Neural crest cell (in vitro differentiated cells): Measurements from ENCODE around the gene TICAM2. TPM values are rescaled to one million over a fixed set of nuclear protein-coding genes. Genes with fewer than 3 reads are reported as not detected.

Source experiments
- DNase-seq: peaks from one replicate; pipeline ENCODE4 v3.0.0; 2021; ENCODE audit warnings: low read depth, mixed read lengths, low spot score
- H3K27ac Mint-ChIP-seq: one replicate; pipeline ENCODE4 v1.8.0; 2021; ENCODE audit warnings: mild to moderate bottlenecking, mixed read lengths; ENCODE audit not compliant: unreplicated experiment
- H3K27me3 Mint-ChIP-seq: 2 replicates; pipeline ENCODE4 v1.8.0; 2021; ENCODE audit warnings: low read depth, mild to moderate bottlenecking, mixed read lengths
- H3K36me3 Mint-ChIP-seq: 2 replicates; pipeline ENCODE4 v1.8.0; 2021; ENCODE audit warnings: low read depth, mild to moderate bottlenecking, mixed read lengths
- H3K4me1 Mint-ChIP-seq: 2 replicates; pipeline ENCODE4 v1.8.0; 2021; ENCODE audit warnings: mixed read lengths
- H3K4me3 Mint-ChIP-seq: one replicate; pipeline ENCODE4 v1.8.0; 2021; ENCODE audit warnings: mild to moderate bottlenecking, mixed read lengths
- H3K9me3 Mint-ChIP-seq: 2 replicates; pipeline ENCODE4 v1.8.0; 2021; ENCODE audit warnings: mixed read lengths
- CTCF ChIP-seq: fragments of 200-600 bp; sonication (generic); conservative IDR thresholded peaks from 2 replicates; pipeline ENCODE4 v1.5.0; 2021; ENCODE audit warnings: antibody characterized with exemption, mild to moderate bottlenecking
- total RNA-seq: library from RNA; stranded (reverse); gene quantifications from 2 replicates; pipeline ENCODE4 v1.2.1, GENCODE V29; 2021

TICAM2 gene
- total RNA-seq, 1 donor from 2014 or later = 1.9 TPM

DNA sequence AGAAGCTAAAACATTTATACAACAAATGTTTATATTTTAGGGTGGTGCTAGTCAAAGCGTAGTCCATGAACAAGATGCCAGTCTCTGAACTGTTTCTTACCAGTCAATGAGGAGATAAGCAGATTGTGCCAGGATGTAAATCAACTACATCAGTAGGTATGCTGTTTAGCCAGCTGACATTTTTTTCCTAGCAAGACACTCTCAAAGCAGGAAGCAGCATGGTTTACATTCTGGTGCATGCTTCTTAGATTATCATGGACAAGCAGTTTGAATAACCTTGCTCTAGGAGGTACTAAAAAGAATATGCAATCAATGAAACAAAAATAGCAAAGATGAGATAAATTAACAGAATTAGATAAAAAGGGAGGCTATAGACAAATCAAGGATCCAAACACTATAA lies 17.0 kb downstream of the TICAM2 start:
- H3K4me1 Mint-ChIP-seq = no peaks in the 10 kb centered on the region
- no peaks in the 10 kb centered on the region for H3K9me3 Mint-ChIP-seq
- no peaks in the 10 kb centered on the region for H3K36me3 Mint-ChIP-seq
- H3K27me3 Mint-ChIP-seq = no peaks in the 10 kb centered on the region
- no peak overlapping the region for H3K4me3 Mint-ChIP-seq
- TF ChIP-seq CTCF = no peak
- H3K27ac Mint-ChIP-seq = no peak overlapping the region
- no peak for DNase-seq

DNA sequence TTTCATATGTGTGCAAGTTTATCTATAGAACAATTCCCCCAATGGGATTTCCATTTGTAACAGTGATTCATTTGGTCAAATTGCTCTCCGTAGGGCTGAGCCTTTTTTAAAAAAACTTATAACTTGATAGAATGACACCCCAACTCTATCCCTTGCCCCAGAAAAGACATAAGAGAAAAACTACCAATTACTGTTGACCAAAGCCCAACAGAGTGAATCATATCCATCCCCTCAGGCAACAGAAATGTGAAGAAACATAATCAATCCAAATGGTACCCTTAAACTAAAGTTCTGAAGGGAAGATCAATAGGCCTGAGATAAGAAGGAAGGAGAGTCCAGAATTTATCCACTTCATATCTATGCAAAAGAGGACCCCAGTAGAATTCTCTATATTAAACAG lies 17.8 kb downstream of the TICAM2 start:
- Mint-ChIP-seq H3K4me3 (no peak overlapping the region), H3K36me3 (no peaks in the 10 kb centered on the region), H3K27me3 (no peaks in the 10 kb centered on the region), H3K9me3 (no peaks in the 10 kb centered on the region), H3K4me1 (no peaks in the 10 kb centered on the region), H3K27ac (no peak overlapping the region)
- no peak for TF ChIP-seq CTCF
- DNase-seq = no peak

GRCh38 chr5:115583474-115583873 lies 18.8 kb downstream of the TICAM2 start:
- no peak for DNase-seq
- Mint-ChIP-seq H3K36me3 (no peaks in the 10 kb centered on the region), H3K4me3 (no peak overlapping the region), H3K27ac (no peak overlapping the region), H3K27me3 (no peaks in the 10 kb centered on the region), H3K4me1 (no peaks in the 10 kb centered on the region), H3K9me3 (no peaks in the 10 kb centered on the region)
- no peak for TF ChIP-seq CTCF

- DNase-seq = no peak
- Mint-ChIP-seq H3K4me1 (no peaks in the 10 kb centered on the region), H3K27ac (no peak overlapping the region), H3K4me3 (no peak overlapping the region), H3K9me3 (no peaks in the 10 kb centered on the region), H3K27me3 (no peaks in the 10 kb centered on the region), H3K36me3 (peaks cover 4% of the 10 kb centered on the region)
- TF ChIP-seq CTCF = no peak
These were observed 21.3 kb downstream of the TICAM2 start for GRCh38 chr5:115580941-115581340.

DNA sequence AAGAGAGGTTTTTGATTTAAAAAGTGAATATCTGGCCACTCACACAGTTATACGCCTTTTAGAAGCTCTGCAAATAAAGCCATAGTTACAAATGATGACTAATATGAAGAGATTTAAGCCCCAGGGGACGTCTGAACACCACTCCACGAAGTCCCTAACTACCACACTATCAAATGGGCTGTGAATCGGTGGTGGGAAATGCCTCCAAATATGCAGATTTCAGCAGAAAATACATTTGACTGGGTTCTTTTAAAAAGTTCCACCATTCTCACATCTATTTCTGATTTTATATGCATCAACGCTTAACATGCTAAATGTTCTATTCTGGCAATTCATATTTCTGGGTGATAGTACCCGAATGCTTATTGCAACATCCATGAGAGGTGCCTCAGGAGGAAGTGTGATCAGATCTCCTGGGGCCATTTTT lies 22.5 kb downstream of the TICAM2 start:
- H3K4me1 Mint-ChIP-seq = no peaks in the 10 kb centered on the region
- peaks cover 4% of the 10 kb centered on the region for H3K36me3 Mint-ChIP-seq
- H3K4me3 Mint-ChIP-seq = no peak overlapping the region
- no peaks in the 10 kb centered on the region for H3K27me3 Mint-ChIP-seq
- no peak overlapping the region for H3K27ac Mint-ChIP-seq
- no peaks in the 10 kb centered on the region for H3K9me3 Mint-ChIP-seq
- no peak for TF ChIP-seq CTCF
- DNase-seq = no peak

DNA sequence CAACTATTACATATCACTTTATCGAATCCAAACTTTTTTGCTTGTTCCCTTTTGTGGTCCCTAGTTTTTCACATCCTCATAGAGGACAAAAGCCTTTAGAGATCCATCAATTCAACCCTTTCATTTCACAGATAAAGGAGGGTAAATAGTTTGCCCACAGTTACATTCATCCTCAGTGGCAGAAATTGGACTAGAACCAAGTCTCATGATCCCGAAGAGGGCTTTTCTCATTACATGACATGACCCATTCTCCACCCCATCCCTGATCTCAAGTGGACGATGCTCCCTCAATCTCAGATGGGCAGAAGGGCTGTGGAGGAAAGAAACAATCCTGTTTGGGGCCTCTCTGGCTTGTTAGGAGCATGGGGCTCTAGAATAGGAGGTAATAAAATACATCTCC lies 23.1 kb downstream of the TICAM2 start:
- H3K4me1 Mint-ChIP-seq = peaks cover 3% of the 10 kb centered on the region
- no peaks in the 10 kb centered on the region for H3K9me3 Mint-ChIP-seq
- no peak for TF ChIP-seq CTCF
- no peaks in the 10 kb centered on the region for H3K27me3 Mint-ChIP-seq
- no peak overlapping the region for H3K27ac Mint-ChIP-seq
- no peak for DNase-seq
- peaks cover 4% of the 10 kb centered on the region for H3K36me3 Mint-ChIP-seq
- no peak overlapping the region for H3K4me3 Mint-ChIP-seq
